WERI-Rb-1 (cell line): ENCODE data around the gene ARHGEF38.

Source experiments
- DNase-seq: peaks from one replicate; pipeline ENCODE4 v3.0.0-alpha.2; 2020
- H3K27ac ChIP-seq: fragments of 250-450 bp; sonication (Bioruptor Pico); 2 replicates; pipeline ENCODE4 v1.5.1; 2020; ENCODE audit warnings: mild to moderate bottlenecking, moderate library complexity
- H3K27me3 ChIP-seq: fragments of 250-450 bp; sonication (Bioruptor Pico); 2 replicates; pipeline ENCODE4 v1.5.1; 2021; ENCODE audit warnings: mild to moderate bottlenecking, low read depth, moderate library complexity; ENCODE audit not compliant: insufficient read depth, severe bottlenecking
- H3K36me3 ChIP-seq: fragments of 250-450 bp; sonication (Bioruptor Pico); 2 replicates; pipeline ENCODE4 v1.5.1; 2020; ENCODE audit warnings: mild to moderate bottlenecking, moderate library complexity
- H3K4me3 ChIP-seq: 2 replicates; pipeline ENCODE4 v1.5.1; 2011; ENCODE audit warnings: low read depth, mild to moderate bottlenecking, control low read depth, low read length
- H3K9me3 ChIP-seq: fragments of 250-450 bp; sonication (Bioruptor Pico); 2 replicates; pipeline ENCODE4 v1.5.1; 2021; ENCODE audit warnings: mild to moderate bottlenecking, moderate library complexity; ENCODE audit not compliant: severe bottlenecking
- CTCF ChIP-seq: IDR thresholded peaks from 2 replicates; pipeline ENCODE4 v1.5.1; 2011; ENCODE audit warnings: low read depth, mild to moderate bottlenecking, control low read depth, inconsistent platforms, low read length

Gene ARHGEF38

GRCh38 chr4:105586638-105587328 lies 34.4 kb downstream of the ARHGEF38 start:
- H3K9me3 ChIP-seq: no peaks in the 10 kb centered on the region
- no peaks in the 10 kb centered on the region for H3K27me3 ChIP-seq
- DNase-seq: no peak
- no peak for TF ChIP-seq CTCF
- no peak overlapping the region for H3K4me3 ChIP-seq
- H3K36me3 ChIP-seq: no peaks in the 10 kb centered on the region
- no peak overlapping the region for H3K27ac ChIP-seq

- no peak overlapping the region for H3K27ac ChIP-seq
Observed at GRCh38 chr4:105587841-105588240, 35.4 kb downstream of the ARHGEF38 start.

GRCh38 chr4:105588252-105588651 lies 35.8 kb downstream of the ARHGEF38 start:
- no peaks in the 10 kb centered on the region for H3K36me3 ChIP-seq
- no peak overlapping the region for H3K4me3 ChIP-seq
- H3K9me3 ChIP-seq: no peaks in the 10 kb centered on the region
- no peak for DNase-seq
- H3K27ac ChIP-seq: no peak overlapping the region
- no peaks in the 10 kb centered on the region for H3K27me3 ChIP-seq
- no peak for TF ChIP-seq CTCF

More at GRCh38 chr4:105587841-105588240, 35.4 kb downstream of the ARHGEF38 start:
- Histone ChIP-seq H3K9me3 (no peaks in the 10 kb centered on the region), H3K36me3 (no peaks in the 10 kb centered on the region), H3K4me3 (no peak overlapping the region), H3K27me3 (no peaks in the 10 kb centered on the region)
- DNase-seq: no peak
- TF ChIP-seq CTCF: no peak

- H3K9me3 ChIP-seq: no peaks in the 10 kb centered on the region
- H3K27me3 ChIP-seq: no peaks in the 10 kb centered on the region
- H3K36me3 ChIP-seq: no peaks in the 10 kb centered on the region
- DNase-seq: no peak
- no peak overlapping the region for H3K4me3 ChIP-seq
- H3K27ac ChIP-seq: no peak overlapping the region
- TF ChIP-seq CTCF: no peak
Observed at GRCh38 chr4:105591573-105591972, 39.2 kb downstream of the ARHGEF38 start.

- Histone ChIP-seq H3K27ac (no peak overlapping the region), H3K9me3 (no peaks in the 10 kb centered on the region), H3K27me3 (no peaks in the 10 kb centered on the region), H3K4me3 (no peak overlapping the region), H3K36me3 (no peaks in the 10 kb centered on the region)
- DNase-seq: no peak
- no peak for TF ChIP-seq CTCF
Observed at GRCh38 chr4:105594099-105595010, 41.9 kb downstream of the ARHGEF38 start.
